HG02763 (cell line): Measurements from ENCODE around the gene C9orf50.
A peak's percentile ranks its signal among the peaks of the same experiment; 100 is the strongest.

ENCODE experiments used
- ATAC-seq: cut with Tn5 transposase; IDR thresholded peaks from one replicate; pipeline ENCODE4 v1.9.1; 2021; ENCODE audit warnings: mild to moderate bottlenecking, moderate library complexity; ENCODE audit not compliant: unreplicated experiment

C9orf50 gene

GRCh38 chr9:129612815-129613519 lies 7.9 kb downstream of the C9orf50 start:
- ATAC-seq: no peak

GRCh38 chr9:129612123-129612522 lies 8.8 kb downstream of the C9orf50 start:
- no peak for ATAC-seq

GRCh38 chr9:129611307-129611800 lies 9.5 kb downstream of the C9orf50 start:
- no peak for ATAC-seq

- peak; percentile 58 for ATAC-seq
These were observed 10.2 kb downstream of the C9orf50 start for GRCh38 chr9:129610473-129611306.

GRCh38 chr9:129610213-129610472 lies 10.8 kb downstream of the C9orf50 start:
- ATAC-seq: no peak

- ATAC-seq: no peak
These were observed 11.3 kb downstream of the C9orf50 start for GRCh38 chr9:129609486-129610212.

- no peak for ATAC-seq
These were observed 12.1 kb downstream of the C9orf50 start for GRCh38 chr9:129608561-129609481.

- no peak for ATAC-seq
These were observed 13.9 kb downstream of the C9orf50 start for GRCh38 chr9:129607027-129607387.

GRCh38 chr9:129606161-129607026 lies 14.5 kb downstream of the C9orf50 start:
- no peak for ATAC-seq

- no peak for ATAC-seq
These were observed 16.1 kb downstream of the C9orf50 start for GRCh38 chr9:129604766-129605163.

- no peak for ATAC-seq
These were observed 16.7 kb downstream of the C9orf50 start for GRCh38 chr9:129604056-129604765.

- no peak for ATAC-seq
These were observed 18.1 kb downstream of the C9orf50 start for GRCh38 chr9:129602598-129603415.

GRCh38 chr9:129601082-129601674 lies 19.7 kb downstream of the C9orf50 start:
- no peak for ATAC-seq

GRCh38 chr9:129598089-129598596 lies 22.8 kb downstream of the C9orf50 start:
- ATAC-seq: no peak

- no peak for ATAC-seq
These were observed 23.4 kb downstream of the C9orf50 start for GRCh38 chr9:129597355-129598088.

GRCh38 chr9:129596541-129597331 lies 24.2 kb downstream of the C9orf50 start:
- no peak for ATAC-seq
